ENCODE measurements around the gene MALSU1. TPM values are rescaled to one million over a fixed set of nuclear protein-coding genes. Genes with fewer than 3 reads are reported as not detected.

Gene MALSU1
- polyA plus RNA-seq, 1 experiment = 26.5 TPM

GRCh38 chr7:23285657-23286646, 13.2 kb upstream of the MALSU1 start:
- no peak for DNase-seq (ENCODE audit: low read depth)
- ChIA-PET CTCF (interaction anchor here (0.6 to 1.2 kb wide), 3 partner anchors 11 to 737 kb away, joined by 3 to 4 read pairs (median 3); no protein-coding TSS in a partner anchor), POLR2A (no interaction called here)
- no peaks in the 10 kb centered on the region for H3K36me3 ChIP-seq (ENCODE audit: control insufficient read depth, insufficient read depth, low read length)
- no peak for TF ChIP-seq CTCF (IDR thresholded peaks at IDR 0.05; ENCODE audit: insufficient read depth, low read depth, low read length)
- no peak overlapping the region for H3K4me3 ChIP-seq (ENCODE audit: low read depth, low read length)
- H3K27me3 ChIP-seq (ENCODE audit: control insufficient read depth, insufficient read depth, low read length) = no peaks in the 10 kb centered on the region

- Histone ChIP-seq H3K27me3 (ENCODE audit: control insufficient read depth, insufficient read depth, low read length) (no peaks in the 10 kb centered on the region), H3K36me3 (ENCODE audit: control insufficient read depth, insufficient read depth, low read length) (no peaks in the 10 kb centered on the region), H3K4me3 (ENCODE audit: low read depth, low read length) (no peak overlapping the region)
- POLR2A ChIA-PET = no interaction called here
- no peak for TF ChIP-seq CTCF (IDR thresholded peaks at IDR 0.05; ENCODE audit: insufficient read depth, low read depth, low read length)
- CTCF ChIA-PET = interaction anchor here (0.9 kb wide), 1 partner anchor 15 kb away, joined by 4 read pairs; no protein-coding TSS in a partner anchor
- DNase-seq (ENCODE audit: low read depth) = no peak
These were observed 11.5 kb upstream of the MALSU1 start for GRCh38 chr7:23287612-23288011.

- CTCF ChIA-PET = interaction anchor here (1.2 to 1.5 kb wide), 2 partner anchors 15 to 17 kb away, joined by 3 read pairs; no protein-coding TSS in a partner anchor
These were observed 8.1 kb upstream of the MALSU1 start for GRCh38 chr7:23290993-23291392.

GRCh38 chr7:23291957-23292560, 7.1 kb upstream of the MALSU1 start:
- H3K27me3 ChIP-seq (ENCODE audit: control insufficient read depth, insufficient read depth, low read length) = no peaks in the 10 kb centered on the region
- no peak for DNase-seq (ENCODE audit: low read depth)
- no peaks in the 10 kb centered on the region for H3K36me3 ChIP-seq (ENCODE audit: control insufficient read depth, insufficient read depth, low read length)
- POLR2A ChIA-PET = interaction anchor here (0.5 kb wide), 1 partner anchor 117 kb away, joined by 9 read pairs; no protein-coding TSS in a partner anchor
- no peak for TF ChIP-seq CTCF (IDR thresholded peaks at IDR 0.05; ENCODE audit: insufficient read depth, low read depth, low read length)
- CTCF ChIA-PET = interaction anchor here (0.7 to 1.4 kb wide), 4 partner anchors 14 to 170 kb away, joined by 3 to 6 read pairs (median 4); no protein-coding TSS in a partner anchor
- no peak overlapping the region for H3K4me3 ChIP-seq (ENCODE audit: low read depth, low read length)

More at GRCh38 chr7:23290993-23291392, 8.1 kb upstream of the MALSU1 start:
- no peak for TF ChIP-seq CTCF (IDR thresholded peaks at IDR 0.05; ENCODE audit: insufficient read depth, low read depth, low read length)
- H3K36me3 ChIP-seq (ENCODE audit: control insufficient read depth, insufficient read depth, low read length) = no peaks in the 10 kb centered on the region
- no peak overlapping the region for H3K4me3 ChIP-seq (ENCODE audit: low read depth, low read length)
- H3K27me3 ChIP-seq (ENCODE audit: control insufficient read depth, insufficient read depth, low read length) = no peaks in the 10 kb centered on the region
- POLR2A ChIA-PET = no interaction called here
- no peak for DNase-seq (ENCODE audit: low read depth)

GRCh38 chr7:23292623-23293022, 6.5 kb upstream of the MALSU1 start:
- H3K27me3 ChIP-seq (ENCODE audit: control insufficient read depth, insufficient read depth, low read length) = no peaks in the 10 kb centered on the region
- no peaks in the 10 kb centered on the region for H3K36me3 ChIP-seq (ENCODE audit: control insufficient read depth, insufficient read depth, low read length)
- no peak for TF ChIP-seq CTCF (IDR thresholded peaks at IDR 0.05; ENCODE audit: insufficient read depth, low read depth, low read length)
- CTCF ChIA-PET = interaction anchor here (0.7 to 1.4 kb wide), 4 partner anchors 14 to 170 kb away, joined by 3 to 6 read pairs (median 4); no protein-coding TSS in a partner anchor
- no peak for DNase-seq (ENCODE audit: low read depth)
- H3K4me3 ChIP-seq (ENCODE audit: low read depth, low read length) = no peak overlapping the region
- POLR2A ChIA-PET = interaction anchor here (0.5 kb wide), 1 partner anchor 117 kb away, joined by 9 read pairs; no protein-coding TSS in a partner anchor
